ENCODE data around the gene EML1.

Gene EML1

GRCh38 chr14:99872786-99873440 is 79.7 kb downstream of the EML1 start:
- no peak for DNase-seq (ENCODE audit: low spot score)

- no peak for DNase-seq (ENCODE audit: low spot score)
These were observed 80.4 kb downstream of the EML1 start for GRCh38 chr14:99873653-99874052.

- DNase-seq (ENCODE audit: low spot score), result no peak
These were observed 81.1 kb downstream of the EML1 start for GRCh38 chr14:99874306-99874705.

GRCh38 chr14:99875421-99875820 is 82.2 kb downstream of the EML1 start:
- DNase-seq (ENCODE audit: low spot score), result no peak

- DNase-seq (ENCODE audit: low spot score), result no peak
These were observed 82.6 kb downstream of the EML1 start for GRCh38 chr14:99875836-99876235.

- no peak for DNase-seq (ENCODE audit: low spot score)
These were observed 83.2 kb downstream of the EML1 start for GRCh38 chr14:99876406-99876805.

GRCh38 chr14:99878563-99878962 is 85.3 kb downstream of the EML1 start:
- DNase-seq (ENCODE audit: low spot score), result no peak

GRCh38 chr14:99879401-99880295 is 86.4 kb downstream of the EML1 start:
- peak; percentile 72 for DNase-seq (ENCODE audit: low spot score)

- DNase-seq (ENCODE audit: low spot score), result peak; percentile 58
These were observed 87.6 kb downstream of the EML1 start for GRCh38 chr14:99880651-99881420.

GRCh38 chr14:99883866-99884650 is 90.8 kb downstream of the EML1 start:
- DNase-seq (ENCODE audit: low spot score), result no peak

GRCh38 chr14:99884834-99885648 is 91.8 kb downstream of the EML1 start:
- peak; percentile 70 for DNase-seq (ENCODE audit: low spot score)

GRCh38 chr14:99885649-99885958 is 92.4 kb downstream of the EML1 start:
- no peak for DNase-seq (ENCODE audit: low spot score)

- DNase-seq (ENCODE audit: low spot score), result no peak
These were observed 94.2 kb downstream of the EML1 start for GRCh38 chr14:99887407-99887806.

- DNase-seq (ENCODE audit: low spot score), result no peak
These were observed 94.9 kb downstream of the EML1 start for GRCh38 chr14:99888149-99888548.

GRCh38 chr14:99889268-99889667 is 96.1 kb downstream of the EML1 start:
- DNase-seq (ENCODE audit: low spot score), result no peak

GRCh38 chr14:99891266-99891665 is 98.1 kb downstream of the EML1 start:
- DNase-seq (ENCODE audit: low spot score), result no peak

- no peak for DNase-seq (ENCODE audit: low spot score)
These were observed 98.7 kb downstream of the EML1 start for GRCh38 chr14:99891900-99892299.

GRCh38 chr14:99892406-99892805 is 99.2 kb downstream of the EML1 start:
- DNase-seq (ENCODE audit: low spot score), result no peak

- DNase-seq (ENCODE audit: low spot score), result no peak
These were observed 103.1 kb downstream of the EML1 start for GRCh38 chr14:99896361-99896760.

GRCh38 chr14:99899578-99900178 is 106.5 kb downstream of the EML1 start:
- peak; percentile 22 for DNase-seq (ENCODE audit: low spot score)

- no peak for DNase-seq (ENCODE audit: low spot score)
These were observed 109.7 kb downstream of the EML1 start for GRCh38 chr14:99902925-99903324.

All from AG20443 (cell line).